BJ (cell line): ENCODE results near the gene CAVIN4. TPM values are rescaled to one million over a fixed set of nuclear protein-coding genes. Genes with fewer than 3 reads are reported as not detected.

Experiments used
- CTCF ChIA-PET: fragments of 350-600 bp; formaldehyde crosslinking; extraction: SDS; loops from one replicate; lab custom pipeline; 2021; ENCODE audit warnings: antibody characterized with exemption, inconsistent platforms; lab: Yijun Ruan, JAX
- POLR2A ChIA-PET: fragments of 300-600 bp; sonication (Branson Sonifier 250); formaldehyde crosslinking; extraction: SDS; loops from one replicate; lab custom pipeline; 2021; ENCODE audit warnings: antibody characterized with exemption; lab: Charles Lee
- DNase-seq: peaks from one replicate; pipeline ENCODE4 v3.0.0-alpha.2; 2011; ENCODE audit warnings: low read depth
- H3K27me3 ChIP-seq: 2 replicates; pipeline ENCODE4 v1.6.0; 2011; ENCODE audit warnings: low read length; ENCODE audit not compliant: control insufficient read depth, insufficient read depth
- H3K36me3 ChIP-seq: 2 replicates; pipeline ENCODE4 v1.5.1; 2011; ENCODE audit warnings: low read length; ENCODE audit not compliant: control insufficient read depth, insufficient read depth
- H3K4me3 ChIP-seq: 2 replicates; pipeline ENCODE4 v1.5.1; 2011; ENCODE audit warnings: low read depth, mild to moderate bottlenecking, control low read depth, low read length
- polyA plus RNA-seq: library from polyadenylated mRNA; depleted of rRNA; stranded (reverse); fragments of >200 nt; gene quantifications from 2 replicates; pipeline ENCODE4 v1.2.3, GENCODE V29; 2011
- TF ChIP-seq, protein P1 (sequence below): IDR thresholded peaks from 2 replicates; pipeline ENCODE4 v1.5.1; 2011; ENCODE audit warnings: low read depth, mild to moderate bottlenecking, control low read depth, inconsistent platforms, low read length, moderate library complexity; ENCODE audit not compliant: insufficient read depth

CAVIN4 gene
- polyA plus RNA-seq, 1 experiment: 0.21 TPM

DNA sequence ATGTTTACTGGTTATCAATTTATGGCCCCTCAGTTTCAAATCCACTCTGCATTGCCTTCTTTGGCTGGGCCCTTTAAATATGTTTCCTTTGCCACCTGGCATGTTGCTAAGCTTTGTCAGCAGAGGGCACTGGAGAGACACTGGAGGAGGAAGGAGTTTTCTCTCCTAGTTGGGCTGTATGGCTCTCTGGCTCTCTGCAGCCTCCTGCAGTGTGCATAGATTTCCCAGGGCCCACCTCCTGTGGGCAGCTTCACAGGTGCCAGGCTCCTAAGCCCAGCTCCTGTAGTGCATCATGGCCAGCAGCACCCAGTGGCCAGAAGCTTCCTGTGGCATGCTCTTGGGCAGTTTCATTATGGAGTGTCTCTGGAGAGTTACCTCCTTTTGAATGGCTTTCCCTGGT lies 23.3 kb downstream of the CAVIN4 start:
- POLR2A ChIA-PET: no interaction called here
- no peaks in the 10 kb centered on the region for H3K27me3 ChIP-seq

DNA sequence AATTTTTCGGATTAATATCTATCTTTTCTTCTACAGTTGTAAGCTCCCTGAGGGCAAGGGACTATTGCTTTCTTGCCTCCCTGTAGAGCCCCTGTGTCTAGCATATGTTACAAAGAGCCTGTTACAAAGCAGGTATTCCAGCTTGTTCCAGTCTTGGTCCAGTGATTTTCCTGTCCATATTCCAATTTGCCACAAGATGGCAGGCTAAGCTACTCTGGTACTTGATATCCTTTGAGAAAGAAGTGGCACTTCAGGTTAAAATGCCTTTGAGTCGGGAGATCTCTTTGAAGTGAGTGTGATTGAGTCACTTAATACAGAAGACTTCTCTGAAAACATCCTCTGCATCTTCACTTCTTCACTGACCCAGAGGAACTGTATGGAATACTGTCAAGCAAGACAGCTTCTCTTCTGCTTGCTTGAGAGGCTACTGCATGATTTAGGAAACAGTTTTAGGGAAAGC lies 24.5 kb downstream of the CAVIN4 start:
- TF ChIP-seq, protein P1, sequence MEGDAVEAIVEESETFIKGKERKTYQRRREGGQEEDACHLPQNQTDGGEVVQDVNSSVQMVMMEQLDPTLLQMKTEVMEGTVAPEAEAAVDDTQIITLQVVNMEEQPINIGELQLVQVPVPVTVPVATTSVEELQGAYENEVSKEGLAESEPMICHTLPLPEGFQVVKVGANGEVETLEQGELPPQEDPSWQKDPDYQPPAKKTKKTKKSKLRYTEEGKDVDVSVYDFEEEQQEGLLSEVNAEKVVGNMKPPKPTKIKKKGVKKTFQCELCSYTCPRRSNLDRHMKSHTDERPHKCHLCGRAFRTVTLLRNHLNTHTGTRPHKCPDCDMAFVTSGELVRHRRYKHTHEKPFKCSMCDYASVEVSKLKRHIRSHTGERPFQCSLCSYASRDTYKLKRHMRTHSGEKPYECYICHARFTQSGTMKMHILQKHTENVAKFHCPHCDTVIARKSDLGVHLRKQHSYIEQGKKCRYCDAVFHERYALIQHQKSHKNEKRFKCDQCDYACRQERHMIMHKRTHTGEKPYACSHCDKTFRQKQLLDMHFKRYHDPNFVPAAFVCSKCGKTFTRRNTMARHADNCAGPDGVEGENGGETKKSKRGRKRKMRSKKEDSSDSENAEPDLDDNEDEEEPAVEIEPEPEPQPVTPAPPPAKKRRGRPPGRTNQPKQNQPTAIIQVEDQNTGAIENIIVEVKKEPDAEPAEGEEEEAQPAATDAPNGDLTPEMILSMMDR: peak; percentile 76
- CTCF ChIA-PET: interaction anchor here (0.6 to 5.9 kb wide), 26 partner anchors 9 to 1418 kb away, joined by 3 to 107 read pairs (median 4); no protein-coding TSS in a partner anchor
- H3K4me3 ChIP-seq: no peak overlapping the region
- POLR2A ChIA-PET: no interaction called here
- no peak for DNase-seq
- no peaks in the 10 kb centered on the region; the same call in 1 of the 2 replicates for H3K27me3 ChIP-seq
- H3K36me3 ChIP-seq: no peaks in the 10 kb centered on the region

More for the DNA sequence above, 23.3 kb downstream of the CAVIN4 start:
- CTCF ChIA-PET: interaction anchor here (0.6 to 5.9 kb wide), 29 partner anchors 10 to 919 kb away, joined by 3 to 107 read pairs (median 4); no protein-coding TSS in a partner anchor
- no peaks in the 10 kb centered on the region for H3K36me3 ChIP-seq
- H3K4me3 ChIP-seq: no peak overlapping the region
- TF ChIP-seq, protein P1: peak; percentile 88
- no peak for DNase-seq

DNA sequence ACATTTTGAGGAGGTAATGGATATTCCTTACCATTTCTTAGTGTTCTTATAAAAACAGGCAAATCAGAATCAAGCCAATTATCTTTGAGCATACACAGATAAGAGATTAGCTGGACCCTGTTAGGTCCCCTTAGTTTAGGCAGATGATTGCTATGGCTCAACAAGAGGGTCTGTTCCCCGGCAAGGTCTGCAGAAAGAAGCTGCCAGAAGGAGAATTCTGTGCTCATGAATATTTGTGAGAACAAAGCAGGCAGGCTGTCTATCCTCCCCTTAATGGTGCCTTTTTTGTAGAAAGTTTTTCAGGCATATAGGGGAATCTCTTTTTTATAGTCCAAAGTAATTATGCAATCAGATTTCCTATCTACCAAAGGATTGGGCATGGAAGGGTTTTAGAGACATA lies 27.5 kb downstream of the CAVIN4 start:
- ChIA-PET POLR2A (no interaction called here), CTCF (interaction anchor here (0.9 kb wide), 1 partner anchor 706 kb away, joined by 3 read pairs; no protein-coding TSS in a partner anchor)
- Histone ChIP-seq H3K27me3 (no peaks in the 10 kb centered on the region; the same call in 1 of the 2 replicates), H3K4me3 (no peak overlapping the region), H3K36me3 (no peaks in the 10 kb centered on the region)
- DNase-seq: no peak
- TF ChIP-seq, protein P1: no peak

DNA sequence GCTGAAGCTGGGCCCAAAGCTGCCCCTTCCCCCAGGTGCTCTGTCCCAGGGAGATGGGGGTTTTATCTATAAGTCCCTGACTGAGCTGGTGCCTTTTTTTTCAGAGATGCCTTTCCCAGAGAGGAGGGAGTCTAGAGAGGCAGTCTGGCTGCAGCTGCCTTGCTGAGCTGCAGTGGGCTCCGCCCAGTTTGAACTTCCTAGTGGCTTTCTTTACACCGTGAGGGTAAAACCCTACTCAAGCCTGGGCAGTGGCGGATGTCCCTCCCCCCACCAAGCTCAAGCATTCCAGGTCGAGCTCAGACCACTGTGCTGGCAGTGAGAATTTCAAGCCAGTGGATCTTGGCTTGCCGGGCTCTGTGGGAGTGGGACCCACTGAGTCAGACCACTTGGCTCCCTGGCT lies 41.3 kb downstream of the CAVIN4 start:
- no peak for DNase-seq
- ChIA-PET CTCF (interaction anchor here (3.4 kb wide), 1 partner anchor 18 kb away, joined by 13 read pairs; no protein-coding TSS in a partner anchor), POLR2A (no interaction called here)
- no peak overlapping the region for H3K4me3 ChIP-seq
- no peaks in the 10 kb centered on the region for H3K27me3 ChIP-seq
- no peaks in the 10 kb centered on the region for H3K36me3 ChIP-seq
- TF ChIP-seq, protein P1: no peak

DNA sequence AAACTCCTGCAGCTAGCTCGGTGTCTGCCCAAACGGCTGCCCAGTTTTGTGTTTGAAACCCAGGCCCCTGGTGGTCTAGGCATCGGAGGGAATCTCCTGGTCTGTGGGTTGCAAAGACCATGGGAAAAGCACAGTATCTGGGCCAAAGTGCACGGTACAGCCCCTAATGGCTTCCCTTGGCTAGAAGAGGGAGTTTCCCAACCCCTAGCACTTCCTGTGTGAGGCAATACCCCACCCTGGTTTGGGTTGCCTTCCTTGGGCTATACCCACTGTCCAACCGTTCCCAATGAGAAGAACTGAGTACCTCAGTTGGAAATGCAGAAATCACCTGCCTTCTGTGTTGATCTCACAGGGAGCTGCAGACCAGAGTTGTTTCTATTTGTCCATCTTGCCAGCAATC lies 41.8 kb downstream of the CAVIN4 start:
- CTCF ChIA-PET: interaction anchor here (3.4 kb wide), 1 partner anchor 18 kb away, joined by 13 read pairs; no protein-coding TSS in a partner anchor
- Histone ChIP-seq H3K36me3 (no peaks in the 10 kb centered on the region), H3K4me3 (no peak overlapping the region), H3K27me3 (no peaks in the 10 kb centered on the region)
- TF ChIP-seq, protein P1: no peak
- POLR2A ChIA-PET: no interaction called here
- DNase-seq: no peak
